Measurements from ENCODE around the gene PFKFB3.

PFKFB3 gene

DNA sequence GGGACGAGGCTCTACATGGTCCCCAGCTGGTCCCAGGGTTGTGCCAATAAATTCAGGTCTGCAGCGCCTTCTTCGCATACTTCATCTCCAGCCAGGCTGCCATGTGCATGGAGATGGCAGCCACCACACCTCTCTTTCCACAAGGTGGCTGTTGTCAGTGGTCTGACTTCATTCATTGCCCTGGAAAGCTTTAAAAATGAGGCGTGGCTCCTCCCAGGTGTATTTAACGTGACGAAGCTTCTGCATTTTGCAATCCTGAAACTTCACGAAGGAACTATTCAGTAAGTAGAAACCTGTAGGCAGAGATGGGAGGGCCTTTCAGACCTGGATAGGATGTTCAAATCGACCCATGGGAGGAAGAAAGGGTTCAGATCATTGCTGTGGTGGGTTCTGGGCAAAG, 53.7 kb downstream of the PFKFB3 start:
- no peak overlapping the region for H3K27ac ChIP-seq
- TF ChIP-seq, protein P1, sequence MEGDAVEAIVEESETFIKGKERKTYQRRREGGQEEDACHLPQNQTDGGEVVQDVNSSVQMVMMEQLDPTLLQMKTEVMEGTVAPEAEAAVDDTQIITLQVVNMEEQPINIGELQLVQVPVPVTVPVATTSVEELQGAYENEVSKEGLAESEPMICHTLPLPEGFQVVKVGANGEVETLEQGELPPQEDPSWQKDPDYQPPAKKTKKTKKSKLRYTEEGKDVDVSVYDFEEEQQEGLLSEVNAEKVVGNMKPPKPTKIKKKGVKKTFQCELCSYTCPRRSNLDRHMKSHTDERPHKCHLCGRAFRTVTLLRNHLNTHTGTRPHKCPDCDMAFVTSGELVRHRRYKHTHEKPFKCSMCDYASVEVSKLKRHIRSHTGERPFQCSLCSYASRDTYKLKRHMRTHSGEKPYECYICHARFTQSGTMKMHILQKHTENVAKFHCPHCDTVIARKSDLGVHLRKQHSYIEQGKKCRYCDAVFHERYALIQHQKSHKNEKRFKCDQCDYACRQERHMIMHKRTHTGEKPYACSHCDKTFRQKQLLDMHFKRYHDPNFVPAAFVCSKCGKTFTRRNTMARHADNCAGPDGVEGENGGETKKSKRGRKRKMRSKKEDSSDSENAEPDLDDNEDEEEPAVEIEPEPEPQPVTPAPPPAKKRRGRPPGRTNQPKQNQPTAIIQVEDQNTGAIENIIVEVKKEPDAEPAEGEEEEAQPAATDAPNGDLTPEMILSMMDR (conservative IDR thresholded peaks at IDR 0.05): no peak

DNA sequence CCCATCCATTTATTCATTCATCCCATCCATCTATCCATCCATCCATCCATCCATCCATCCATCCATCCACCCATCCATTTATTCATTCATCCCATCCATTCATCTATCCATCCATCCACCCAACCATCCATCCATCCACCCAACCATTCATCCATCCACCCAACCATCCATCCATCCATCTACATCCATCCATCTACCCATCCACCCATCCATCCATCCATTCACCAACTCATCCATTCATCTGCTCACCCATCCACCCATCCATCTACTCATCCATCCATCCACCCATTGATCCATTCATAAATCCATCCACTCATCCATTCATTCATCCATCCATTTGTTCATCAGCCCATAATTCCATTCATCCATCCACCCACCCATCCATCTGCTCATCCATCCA, 56.4 kb downstream of the PFKFB3 start:
- TF ChIP-seq, protein P1 (conservative IDR thresholded peaks at IDR 0.05): no peak
- no peak overlapping the region for H3K27ac ChIP-seq

DNA sequence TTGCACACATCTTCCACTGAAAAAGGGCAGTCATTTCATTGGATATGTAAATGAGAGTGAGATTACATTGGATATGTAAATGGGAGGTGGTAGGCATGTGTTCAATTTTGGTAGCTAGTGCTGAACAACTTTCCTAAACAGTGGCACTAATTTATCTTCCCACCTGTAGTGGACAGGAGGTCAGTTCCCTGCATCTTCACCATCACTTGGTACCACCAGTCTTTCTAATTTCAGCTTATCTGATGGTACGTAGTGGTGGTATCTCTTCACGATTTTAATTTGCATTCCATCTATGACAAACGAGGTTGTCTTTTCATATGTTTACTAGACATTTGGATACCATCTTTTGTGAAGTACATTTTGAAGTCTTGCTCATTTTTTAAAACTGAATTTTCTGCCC, 58.1 kb downstream of the PFKFB3 start:
- TF ChIP-seq, protein P1 (conservative IDR thresholded peaks at IDR 0.05): no peak
- no peak overlapping the region for H3K27ac ChIP-seq

DNA sequence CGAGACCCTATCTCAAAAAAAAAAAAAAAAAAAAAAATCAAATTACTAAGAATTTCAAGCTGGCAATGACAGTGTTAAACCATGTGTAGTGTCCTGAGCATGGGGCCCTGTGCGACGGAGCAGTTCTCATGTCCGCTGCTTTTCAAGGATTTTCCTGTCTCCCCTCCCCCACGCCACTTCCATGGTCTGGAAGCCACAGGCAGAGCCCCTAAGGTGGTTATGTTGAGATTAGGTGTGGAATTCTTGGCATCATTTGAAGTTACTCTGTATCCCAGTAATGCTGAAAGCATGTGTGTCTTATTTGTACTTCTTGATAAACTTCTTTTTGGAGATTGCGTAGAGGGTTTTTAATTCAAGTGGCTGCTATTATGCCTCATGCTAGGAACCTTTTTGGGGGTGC, 65.2 kb downstream of the PFKFB3 start:
- H3K27ac ChIP-seq: no peak overlapping the region
- TF ChIP-seq, protein P1 (conservative IDR thresholded peaks at IDR 0.05): no peak

DNA sequence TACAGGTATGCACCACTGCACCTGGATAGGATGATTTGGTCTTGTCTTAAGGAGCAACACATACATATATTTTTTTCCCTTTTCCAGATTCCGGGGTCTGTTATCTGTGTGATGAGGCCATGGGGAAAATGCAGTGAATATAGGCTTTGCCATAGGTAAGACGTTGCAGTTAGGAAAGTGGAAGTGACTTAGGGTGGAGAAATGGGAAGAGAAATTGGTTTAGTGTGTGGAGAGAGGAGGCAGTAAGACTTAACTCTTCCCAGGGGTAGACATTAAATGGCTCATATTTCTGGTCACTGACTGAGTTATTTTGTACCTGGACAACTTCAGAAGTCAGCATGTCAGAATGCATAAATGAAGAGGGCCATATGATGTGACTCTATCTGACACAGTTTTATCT, 66.7 kb downstream of the PFKFB3 start:
- no peak overlapping the region for H3K27ac ChIP-seq
- TF ChIP-seq, protein P1 (conservative IDR thresholded peaks at IDR 0.05): no peak

DNA sequence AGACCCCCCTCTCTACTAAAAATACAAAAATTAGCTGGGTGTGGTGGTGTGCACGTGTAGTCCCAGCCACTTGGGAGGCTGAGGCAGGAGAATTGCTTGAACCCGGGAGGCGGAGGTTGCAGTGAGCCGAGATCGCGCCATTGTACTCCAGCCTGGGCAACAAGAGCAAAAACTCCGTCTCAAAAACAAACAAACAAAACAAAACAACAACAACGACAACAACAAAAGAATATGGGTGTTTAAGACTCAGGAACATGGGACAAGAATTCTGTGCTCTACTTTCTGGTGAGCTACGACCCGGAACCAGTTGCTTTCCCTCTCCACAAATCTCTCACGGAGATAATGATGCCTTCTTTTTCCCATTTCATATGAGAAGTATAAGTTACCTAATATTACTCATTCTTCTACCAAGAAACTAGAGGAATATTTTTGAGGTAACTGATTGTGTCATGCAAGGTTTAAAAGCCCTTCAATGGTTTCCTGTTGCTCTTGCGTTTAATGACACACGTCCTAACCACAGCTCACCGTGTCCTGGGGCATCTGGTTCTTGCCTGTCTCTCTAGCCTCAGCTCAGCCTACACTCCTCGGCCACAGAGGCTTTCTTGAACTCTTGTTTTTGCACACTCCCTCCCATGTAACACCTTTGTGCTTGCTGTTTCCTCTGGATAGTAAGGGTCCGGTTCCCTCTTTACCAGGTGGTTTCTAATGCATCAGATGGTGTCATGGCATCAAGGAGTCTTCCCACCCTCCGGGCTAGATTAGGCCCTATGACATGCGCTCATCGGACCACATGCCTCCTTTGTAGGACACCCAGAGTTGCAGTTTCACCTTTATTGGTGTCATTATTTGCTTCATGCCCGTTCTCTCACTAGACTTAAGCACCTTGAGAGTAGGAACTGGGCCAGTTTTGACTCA, 67.5 kb downstream of the PFKFB3 start:
- no peak overlapping the region for H3K27ac ChIP-seq
- TF ChIP-seq, protein P1 (conservative IDR thresholded peaks at IDR 0.05): no peak

DNA sequence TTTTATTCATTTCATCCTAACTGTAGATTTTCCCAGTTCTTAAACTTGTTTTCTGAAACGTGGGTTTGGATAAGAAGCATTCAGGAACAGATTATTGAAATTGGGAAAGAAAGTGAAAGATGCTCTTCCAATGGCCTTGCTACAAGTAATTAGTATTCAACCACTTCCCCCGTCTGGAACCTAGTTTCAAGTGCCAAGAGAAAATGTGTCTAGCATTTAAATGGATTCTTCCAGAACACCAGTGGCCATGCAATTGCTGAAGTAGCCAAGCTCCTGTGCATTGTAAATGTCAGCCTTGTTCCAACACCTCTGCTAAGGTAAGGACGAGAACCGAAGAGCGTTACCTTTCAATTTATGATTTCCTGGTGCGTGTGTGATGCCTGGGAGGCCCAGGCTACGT, 68.2 kb downstream of the PFKFB3 start:
- no peak overlapping the region for H3K27ac ChIP-seq

More for the DNA sequence above, 68.2 kb downstream of the PFKFB3 start:
- TF ChIP-seq, protein P1 (conservative IDR thresholded peaks at IDR 0.05): no peak

Measured in VCaP (cell line).